ENCODE measurements around the gene NOSTRIN.

NOSTRIN gene, protein sequence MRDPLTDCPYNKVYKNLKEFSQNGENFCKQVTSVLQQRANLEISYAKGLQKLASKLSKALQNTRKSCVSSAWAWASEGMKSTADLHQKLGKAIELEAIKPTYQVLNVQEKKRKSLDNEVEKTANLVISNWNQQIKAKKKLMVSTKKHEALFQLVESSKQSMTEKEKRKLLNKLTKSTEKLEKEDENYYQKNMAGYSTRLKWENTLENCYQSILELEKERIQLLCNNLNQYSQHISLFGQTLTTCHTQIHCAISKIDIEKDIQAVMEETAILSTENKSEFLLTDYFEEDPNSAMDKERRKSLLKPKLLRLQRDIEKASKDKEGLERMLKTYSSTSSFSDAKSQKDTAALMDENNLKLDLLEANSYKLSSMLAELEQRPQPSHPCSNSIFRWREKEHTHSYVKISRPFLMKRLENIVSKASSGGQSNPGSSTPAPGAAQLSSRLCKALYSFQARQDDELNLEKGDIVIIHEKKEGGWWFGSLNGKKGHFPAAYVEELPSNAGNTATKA

GRCh38 chr2:168801961-168802858 lies at the start of gene NOSTRIN:
Gene NOSTRIN (plus strand): TSS chr2:168802637. CDS start chr2:168802647, 10 bp downstream.
- no peak within 1 kb of the TSS for H3K4me3 ChIP-seq (ENCODE audit: low read depth, low read length)
- DNase-seq (ENCODE audit: low read depth): peak; percentile 61
- TF ChIP-seq, protein P1, sequence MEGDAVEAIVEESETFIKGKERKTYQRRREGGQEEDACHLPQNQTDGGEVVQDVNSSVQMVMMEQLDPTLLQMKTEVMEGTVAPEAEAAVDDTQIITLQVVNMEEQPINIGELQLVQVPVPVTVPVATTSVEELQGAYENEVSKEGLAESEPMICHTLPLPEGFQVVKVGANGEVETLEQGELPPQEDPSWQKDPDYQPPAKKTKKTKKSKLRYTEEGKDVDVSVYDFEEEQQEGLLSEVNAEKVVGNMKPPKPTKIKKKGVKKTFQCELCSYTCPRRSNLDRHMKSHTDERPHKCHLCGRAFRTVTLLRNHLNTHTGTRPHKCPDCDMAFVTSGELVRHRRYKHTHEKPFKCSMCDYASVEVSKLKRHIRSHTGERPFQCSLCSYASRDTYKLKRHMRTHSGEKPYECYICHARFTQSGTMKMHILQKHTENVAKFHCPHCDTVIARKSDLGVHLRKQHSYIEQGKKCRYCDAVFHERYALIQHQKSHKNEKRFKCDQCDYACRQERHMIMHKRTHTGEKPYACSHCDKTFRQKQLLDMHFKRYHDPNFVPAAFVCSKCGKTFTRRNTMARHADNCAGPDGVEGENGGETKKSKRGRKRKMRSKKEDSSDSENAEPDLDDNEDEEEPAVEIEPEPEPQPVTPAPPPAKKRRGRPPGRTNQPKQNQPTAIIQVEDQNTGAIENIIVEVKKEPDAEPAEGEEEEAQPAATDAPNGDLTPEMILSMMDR (conservative IDR thresholded peaks at IDR 0.05; ENCODE audit: low read depth, low read length): no peak

DNA sequence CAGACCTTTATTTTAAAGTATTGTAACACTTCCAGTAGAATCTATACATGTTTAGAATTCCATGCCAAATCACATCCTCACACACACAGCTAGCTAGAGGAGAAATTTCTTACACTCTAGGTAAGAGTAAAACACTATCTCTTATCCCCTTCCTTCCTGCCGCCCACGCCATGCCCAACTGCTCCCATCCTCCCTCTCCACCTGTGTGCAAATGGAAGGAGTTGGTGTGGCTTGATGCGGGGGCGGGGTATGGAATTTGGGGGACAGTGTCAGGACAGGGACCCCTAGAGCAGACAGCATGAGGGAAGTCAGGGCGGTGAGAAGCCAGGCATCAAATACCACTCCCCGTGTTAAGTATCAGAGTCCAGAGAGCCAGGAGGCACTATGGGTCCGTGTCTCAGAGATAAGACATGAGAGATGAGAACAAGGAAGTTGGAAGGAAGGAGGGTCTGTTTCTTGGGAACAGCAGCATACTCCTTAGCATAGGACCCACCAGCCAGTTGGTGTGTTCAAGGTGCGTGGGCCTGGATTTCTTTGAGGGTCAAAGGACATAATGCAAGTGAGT lies 48.6 kb upstream of the NOSTRIN start:
- TF ChIP-seq, protein P1 (conservative IDR thresholded peaks at IDR 0.05; ENCODE audit: low read depth, low read length): no peak
- no peak overlapping the region for H3K4me3 ChIP-seq (ENCODE audit: low read depth, low read length)
- no peak for DNase-seq (ENCODE audit: low read depth)

DNA sequence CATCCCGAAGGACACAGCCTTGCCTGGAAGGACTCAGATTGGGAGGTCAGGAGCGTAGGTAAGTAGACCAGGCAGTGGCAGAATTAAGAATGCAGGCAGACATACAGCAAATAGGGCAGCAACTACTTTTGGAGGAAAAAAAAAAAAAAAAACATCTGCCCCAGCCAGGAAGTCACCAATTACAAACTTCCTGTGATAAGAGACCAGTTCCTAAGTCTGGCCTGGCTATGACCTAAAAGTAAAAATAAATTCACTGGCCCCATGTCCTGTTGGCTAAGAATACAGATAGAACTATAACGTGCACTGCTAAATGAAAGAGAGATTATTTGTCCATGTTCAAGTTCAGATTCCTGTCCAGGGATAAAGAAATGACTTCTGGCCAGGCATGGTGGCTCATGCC lies 45.2 kb upstream of the NOSTRIN start:
- no peak overlapping the region for H3K4me3 ChIP-seq (ENCODE audit: low read depth, low read length)
- TF ChIP-seq, protein P1 (conservative IDR thresholded peaks at IDR 0.05; ENCODE audit: low read depth, low read length): no peak
- DNase-seq (ENCODE audit: low read depth): no peak

DNA sequence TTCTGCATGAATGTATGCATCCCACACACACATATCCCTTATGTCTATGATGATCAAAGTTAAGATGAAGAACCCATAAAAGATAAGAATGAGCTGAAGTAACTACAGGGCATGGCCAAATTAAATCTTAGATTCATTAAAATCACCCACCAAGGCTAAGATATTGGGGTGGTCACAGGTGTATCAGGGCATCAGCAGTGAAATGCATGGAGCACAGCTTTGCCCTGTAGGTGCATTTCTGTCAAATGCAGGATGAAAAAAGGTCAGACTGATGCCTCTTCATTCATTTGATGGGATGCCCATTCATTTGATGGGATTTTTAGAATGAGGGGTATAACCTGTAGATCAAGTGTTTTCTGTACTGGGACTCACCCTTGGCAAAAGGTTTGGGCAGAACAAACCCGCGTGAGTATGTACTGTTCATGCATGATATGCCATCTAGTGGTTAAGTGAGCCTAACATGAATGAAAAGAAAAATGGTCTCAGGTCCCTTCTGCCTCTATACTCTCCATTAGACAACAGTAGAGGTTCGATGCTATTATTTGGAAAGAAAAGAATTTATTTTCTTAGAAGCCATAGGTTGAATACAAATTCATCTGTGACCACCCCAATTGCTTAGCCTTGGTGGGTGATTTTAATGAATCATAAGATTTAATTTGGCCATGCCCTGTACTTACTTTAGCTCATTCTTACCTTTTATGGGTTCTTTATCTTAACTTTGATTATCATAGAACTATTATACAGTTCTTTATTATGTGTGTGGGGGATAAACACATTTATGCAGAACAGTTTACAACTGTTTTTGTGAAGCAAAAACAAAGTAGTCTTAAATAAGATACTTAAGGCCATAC lies 43.2 kb upstream of the NOSTRIN start:
- DNase-seq (ENCODE audit: low read depth): peak; percentile 81
- TF ChIP-seq, protein P1 (conservative IDR thresholded peaks at IDR 0.05; ENCODE audit: low read depth, low read length): peak; percentile 76
- H3K4me3 ChIP-seq (ENCODE audit: low read depth, low read length): no peak overlapping the region

- TF ChIP-seq, protein P1 (conservative IDR thresholded peaks at IDR 0.05; ENCODE audit: low read depth, low read length): no peak
- H3K4me3 ChIP-seq (ENCODE audit: low read depth, low read length): no peak overlapping the region
- DNase-seq (ENCODE audit: low read depth): no peak
Measured at GRCh38 chr2:168765401-168765800, 37.0 kb upstream of the NOSTRIN start.

DNA sequence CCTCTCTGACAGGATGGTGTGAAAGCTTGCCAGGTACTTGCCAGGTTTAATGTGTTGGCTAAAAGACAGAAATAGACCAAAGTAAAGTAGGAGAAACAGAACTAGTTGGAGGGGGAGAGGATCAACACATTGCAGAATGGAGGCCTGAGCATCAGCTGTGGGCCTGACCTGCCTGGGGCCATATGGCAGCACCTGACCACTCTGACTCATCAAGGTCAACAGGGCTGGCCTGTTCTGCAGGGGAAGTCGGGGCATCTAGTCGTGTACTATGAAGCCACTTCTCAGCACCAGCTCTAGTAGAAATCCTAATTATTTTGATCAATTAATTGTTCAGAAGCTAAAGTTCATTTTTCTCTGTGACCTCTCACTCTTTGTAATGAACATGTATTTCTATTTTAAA lies 35.8 kb upstream of the NOSTRIN start:
- TF ChIP-seq, protein P1 (conservative IDR thresholded peaks at IDR 0.05; ENCODE audit: low read depth, low read length): no peak
- no peak for DNase-seq (ENCODE audit: low read depth)
- no peak overlapping the region for H3K4me3 ChIP-seq (ENCODE audit: low read depth, low read length)

Measured in choroid plexus epithelial cell (primary cell).